ENCODE measurements around the gene C21orf58.
A peak's percentile ranks its signal among the peaks of the same experiment; 100 is the strongest.
"Not testable (repeated sequence)": the region's sequence is repeated elsewhere in the genome, so short reads cannot be mapped to it uniquely, and the experiment has no call there.

C21orf58 gene

GRCh38 chr21:46323710-46324389 is at the start of gene C21orf58, which contains the start of gene PCNT:
C21orf58 (minus strand) TSS chr21:46323870; CDS start chr21:46322738, 1,132 bp downstream.
PCNT (plus strand) TSS chr21:46324156; CDS start chr21:46324229, 73 bp downstream.
- DNase-seq: peak; percentile 94

- not testable (repeated sequence) for DNase-seq
These were observed 49.3 kb upstream of the C21orf58 start for GRCh38 chr21:46372947-46373346.

DNA sequence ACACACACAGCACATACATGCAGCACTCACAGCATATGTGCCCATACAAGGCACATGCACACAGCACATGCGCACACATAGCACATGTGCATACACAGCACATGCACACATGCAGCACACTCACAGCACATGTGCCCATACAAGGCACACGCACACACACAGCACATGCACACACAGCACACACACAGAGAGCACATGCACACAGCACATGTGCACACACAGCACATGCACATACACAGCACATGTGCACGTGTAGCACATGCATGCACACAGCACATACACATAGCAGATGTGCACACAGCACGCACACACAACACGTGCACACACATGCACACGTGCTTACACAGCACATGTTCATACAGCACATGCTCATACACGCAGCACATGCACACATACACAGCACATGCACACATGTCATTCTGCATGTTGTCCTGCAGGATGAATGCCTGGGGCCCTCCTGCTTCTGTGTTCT is 48.4 kb upstream of the C21orf58 start:
- no peak for DNase-seq

- DNase-seq: no peak
These were observed 47.7 kb upstream of the C21orf58 start for GRCh38 chr21:46371204-46372013.

GRCh38 chr21:46369520-46370235 is 46.0 kb upstream of the C21orf58 start:
- no peak for DNase-seq

GRCh38 chr21:46368533-46369285 is 45.0 kb upstream of the C21orf58 start:
- no peak for DNase-seq

- no peak for DNase-seq
These were observed 43.3 kb upstream of the C21orf58 start for GRCh38 chr21:46366966-46367365.

GRCh38 chr21:46366561-46366960 is 42.9 kb upstream of the C21orf58 start:
- no peak for DNase-seq

- no peak for DNase-seq
These were observed 42.4 kb upstream of the C21orf58 start for GRCh38 chr21:46366091-46366490.

- DNase-seq: no peak
These were observed 40.0 kb upstream of the C21orf58 start for GRCh38 chr21:46363698-46364097.

- DNase-seq: no peak
These were observed 39.3 kb upstream of the C21orf58 start for GRCh38 chr21:46362946-46363345.

DNA sequence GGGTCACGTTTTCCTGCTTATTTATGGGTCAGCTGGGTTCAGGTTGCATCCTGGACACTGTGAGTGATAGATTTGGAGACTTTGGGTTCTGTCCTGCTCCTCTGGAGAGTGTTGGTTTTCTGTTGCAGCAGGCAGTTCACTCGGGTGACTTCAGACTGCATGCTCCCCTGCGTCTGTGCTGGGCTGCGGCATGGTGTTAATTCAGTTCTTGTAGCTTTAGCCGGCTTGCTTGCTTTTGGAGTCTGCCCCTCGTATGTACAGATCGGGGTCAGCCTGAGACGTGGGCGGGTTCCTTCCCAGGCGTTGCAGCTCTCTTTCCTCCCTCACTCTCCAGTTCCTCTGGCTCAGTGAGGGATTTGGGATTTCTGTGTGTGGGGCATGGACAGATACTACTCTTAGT is 38.3 kb upstream of the C21orf58 start:
- DNase-seq: no peak

DNA sequence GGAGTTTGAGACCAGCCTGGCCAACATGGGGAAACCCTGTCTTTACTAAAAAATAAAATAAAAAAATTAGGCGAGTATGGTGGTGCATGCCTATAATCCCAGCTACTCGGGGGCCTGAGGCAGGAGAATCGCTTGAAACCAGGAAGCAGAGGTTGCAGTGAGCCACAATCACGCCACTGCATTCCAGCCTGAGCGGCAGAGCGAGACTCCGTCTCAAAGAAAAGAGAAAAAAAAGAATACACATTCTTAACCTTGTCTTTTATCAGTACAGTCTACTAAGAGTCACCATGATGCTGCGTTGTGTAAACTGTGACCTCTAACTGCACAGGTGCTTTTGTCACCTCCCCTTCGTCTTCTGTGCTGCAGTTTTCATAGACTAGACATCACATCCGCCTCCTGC is 37.5 kb upstream of the C21orf58 start:
- DNase-seq: no peak

- DNase-seq: no peak
These were observed 34.2 kb upstream of the C21orf58 start for GRCh38 chr21:46357684-46358425.

- no peak for DNase-seq
These were observed 33.6 kb upstream of the C21orf58 start for GRCh38 chr21:46357335-46357604.

GRCh38 chr21:46356494-46357334 is 33.0 kb upstream of the C21orf58 start:
- DNase-seq: no peak

DNA sequence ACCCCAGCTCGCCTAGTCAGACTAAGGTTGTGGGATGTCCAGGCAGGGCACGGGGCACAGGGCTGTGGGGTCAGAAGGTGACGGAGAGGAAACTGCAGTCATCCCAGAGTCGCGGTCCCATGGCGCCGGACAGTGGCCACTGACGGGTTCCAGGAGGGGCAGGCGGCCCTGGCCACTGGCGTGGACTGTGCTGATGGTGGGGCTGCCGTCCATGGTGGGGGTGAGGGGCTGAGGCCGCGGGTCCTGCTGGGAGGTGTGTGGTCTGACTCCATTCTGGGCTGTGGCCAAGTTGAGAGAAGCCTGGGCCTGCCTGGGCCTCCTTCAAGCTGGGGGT is 32.3 kb upstream of the C21orf58 start:
- no peak for DNase-seq

DNA sequence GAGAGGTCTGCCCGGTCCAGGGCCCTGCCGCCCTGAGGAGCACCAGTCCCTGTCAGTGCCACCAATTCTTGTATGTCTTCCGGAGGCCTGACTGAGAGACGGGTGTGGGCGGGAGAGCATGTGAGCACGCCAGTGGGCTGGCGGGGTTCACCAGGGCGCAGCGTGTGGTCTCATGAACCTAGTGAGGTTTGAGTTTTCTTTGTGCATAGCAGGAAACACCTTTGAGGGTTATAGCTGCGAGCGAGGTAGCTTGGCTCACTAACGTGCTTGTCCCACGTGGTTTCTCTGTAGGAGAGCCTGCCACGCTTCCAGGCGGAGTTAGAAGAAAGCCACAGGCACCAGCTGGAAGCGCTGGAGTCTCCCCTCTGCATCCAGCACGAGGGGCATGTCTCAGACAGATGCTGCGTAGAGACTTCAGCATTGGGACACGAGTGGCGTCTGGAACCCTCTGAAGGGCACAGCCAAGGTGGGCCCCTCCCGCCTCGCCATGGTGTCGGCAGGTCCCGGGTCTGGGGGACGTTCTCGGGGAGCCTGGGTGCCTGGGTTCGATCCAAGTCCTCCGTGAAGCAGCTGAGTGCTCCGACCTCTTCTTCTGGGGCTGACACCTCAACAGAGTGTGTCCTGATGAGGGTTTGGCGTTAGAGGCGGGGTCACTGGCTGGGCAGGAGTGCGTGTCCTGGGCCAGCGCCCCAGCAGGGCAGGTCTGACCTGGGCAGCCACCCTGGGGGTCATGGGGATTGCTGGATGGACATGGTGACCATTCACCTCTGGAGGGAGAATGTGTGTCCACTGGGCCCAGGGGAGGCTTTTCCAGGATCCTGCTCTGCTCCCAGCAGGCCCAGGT is 31.7 kb upstream of the C21orf58 start:
- no peak for DNase-seq

- no peak for DNase-seq
These were observed 30.8 kb upstream of the C21orf58 start for GRCh38 chr21:46354518-46354917.

- DNase-seq: no peak
These were observed 30.4 kb upstream of the C21orf58 start for GRCh38 chr21:46354046-46354445.
